Activated T-helper 1 cell treated with Interleukin-2 at 50 U/mL for 16 hours (primary cell): ENCODE results near the gene SGCD.

Experiments
- DNase-seq: peaks from one replicate; pipeline ENCODE4 v3.0.0-alpha.2; 2020; ENCODE audit warnings: low read depth

Gene SGCD

GRCh38 chr5:156513123-156513815, 186.3 kb downstream of the SGCD start:
- DNase-seq: no peak

GRCh38 chr5:156515121-156515520, 188.2 kb downstream of the SGCD start:
- DNase-seq: no peak

GRCh38 chr5:156515803-156516360, 188.9 kb downstream of the SGCD start:
- DNase-seq: no peak

- no peak for DNase-seq
These were observed 195.9 kb downstream of the SGCD start for GRCh38 chr5:156522651-156523529.

GRCh38 chr5:156523607-156524006, 196.6 kb downstream of the SGCD start:
- no peak for DNase-seq

- no peak for DNase-seq
These were observed 199.3 kb downstream of the SGCD start for GRCh38 chr5:156526081-156526925.

- no peak for DNase-seq
These were observed 200.6 kb downstream of the SGCD start for GRCh38 chr5:156527611-156528010.

- no peak for DNase-seq
These were observed 201.7 kb downstream of the SGCD start for GRCh38 chr5:156528673-156529072.

- no peak for DNase-seq
These were observed 202.9 kb downstream of the SGCD start for GRCh38 chr5:156529892-156530291.

GRCh38 chr5:156531199-156531598, 204.2 kb downstream of the SGCD start:
- DNase-seq: no peak

GRCh38 chr5:156532921-156533320, 206.0 kb downstream of the SGCD start:
- DNase-seq: no peak

GRCh38 chr5:156534085-156534484, 207.1 kb downstream of the SGCD start:
- DNase-seq: no peak

- DNase-seq: no peak
These were observed 208.0 kb downstream of the SGCD start for GRCh38 chr5:156534906-156535485.

- DNase-seq: no peak
These were observed 213.5 kb downstream of the SGCD start for GRCh38 chr5:156540491-156540890.

GRCh38 chr5:156541582-156541981, 214.6 kb downstream of the SGCD start:
- DNase-seq: no peak

GRCh38 chr5:156543348-156544145, 216.6 kb downstream of the SGCD start:
- DNase-seq: no peak

GRCh38 chr5:156552855-156553358, 225.9 kb downstream of the SGCD start:
- DNase-seq: no peak

- DNase-seq: no peak
These were observed 229.9 kb downstream of the SGCD start for GRCh38 chr5:156556666-156557406.

GRCh38 chr5:156560002-156560401, 233.0 kb downstream of the SGCD start:
- no peak for DNase-seq

GRCh38 chr5:156561651-156562050, 234.7 kb downstream of the SGCD start:
- no peak for DNase-seq
